UCSD-AML1 (cell line): Measurements from ENCODE around the gene TEX22.

Experiments
- DNase-seq: peaks from one replicate; lab custom pipeline; 2025; ENCODE audit not compliant: unreplicated experiment; lab: John Stamatoyannopoulos, UW

The TEX22 gene

DNA sequence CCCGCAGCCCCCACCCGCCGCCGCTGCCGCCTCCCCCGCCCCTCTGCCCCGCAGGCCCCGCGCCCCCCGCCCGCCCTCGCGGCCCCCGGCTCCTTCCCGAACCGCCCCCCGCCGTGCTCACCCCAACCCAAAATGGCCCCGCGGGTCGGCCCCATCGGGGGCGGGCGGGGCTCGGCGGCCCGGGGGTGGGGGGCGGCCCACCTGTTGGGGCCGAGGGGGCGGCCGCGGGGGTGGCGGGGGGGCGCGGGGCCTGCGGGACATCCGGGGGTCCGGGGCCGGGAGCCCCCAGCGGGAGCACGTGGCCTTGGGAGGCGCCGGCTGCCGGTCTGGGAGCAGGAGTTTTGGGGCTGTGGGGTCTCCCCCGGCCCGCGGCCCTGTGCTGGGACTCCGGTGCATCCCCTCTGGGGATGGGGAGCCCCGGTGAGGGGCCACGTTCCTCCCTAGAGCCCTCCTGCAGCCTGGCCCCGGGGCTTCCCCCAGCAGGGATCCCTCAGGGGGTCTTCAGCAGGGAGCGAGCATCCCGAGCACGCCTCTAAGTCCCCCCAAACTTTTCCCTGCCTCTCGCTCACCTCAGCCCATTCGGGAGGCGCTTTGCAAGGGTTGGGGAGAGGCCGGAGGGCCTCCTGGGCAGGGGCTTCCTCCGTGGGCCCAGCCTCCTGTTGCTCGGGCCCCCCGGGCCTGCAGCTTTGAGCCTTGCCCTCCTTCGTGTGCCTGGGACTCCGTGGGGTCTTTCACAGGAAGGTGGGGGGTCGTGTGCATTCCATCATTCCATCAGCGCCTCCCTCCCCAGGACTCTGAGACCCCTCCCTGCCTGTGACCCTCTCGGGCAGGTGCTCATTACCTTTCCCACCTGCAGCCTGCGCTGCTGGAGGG lies 22.0 kb downstream of the TEX22 start:
- DNase-seq: no peak

DNA sequence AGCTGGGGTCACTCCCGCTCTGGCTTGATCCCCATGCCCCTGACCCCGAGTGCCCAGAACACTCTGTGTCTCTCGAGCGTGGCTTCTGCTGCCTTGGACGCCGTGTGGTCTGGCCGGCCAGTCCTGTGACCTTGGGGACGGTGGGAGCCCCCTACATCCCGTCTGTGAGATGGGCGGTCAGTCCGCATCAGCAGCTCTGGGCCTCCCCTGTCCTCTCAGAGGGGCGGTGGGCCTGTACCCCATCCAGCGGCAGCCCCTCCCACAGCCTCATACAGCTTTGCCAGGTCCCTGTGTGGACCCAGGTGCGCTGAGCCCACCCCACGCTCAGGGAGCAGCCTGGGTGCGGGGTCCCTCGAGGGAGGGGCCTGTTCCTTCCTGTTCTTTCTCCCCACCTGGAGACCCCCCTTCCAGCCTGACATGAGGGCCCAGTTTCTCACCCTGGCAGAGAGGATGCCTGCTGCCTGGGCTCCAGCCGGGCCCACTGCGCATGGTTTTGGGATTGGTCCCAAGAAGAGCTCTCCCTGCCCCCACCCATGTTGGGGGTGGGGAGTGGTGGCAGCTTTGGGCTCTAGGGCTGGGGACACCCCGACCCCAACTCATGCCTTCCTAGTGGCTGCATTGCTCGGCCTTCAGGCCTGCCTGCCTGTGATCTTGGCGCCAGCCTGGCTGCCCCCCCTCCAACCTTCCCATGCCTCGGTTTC lies 22.8 kb downstream of the TEX22 start:
- no peak for DNase-seq

DNA sequence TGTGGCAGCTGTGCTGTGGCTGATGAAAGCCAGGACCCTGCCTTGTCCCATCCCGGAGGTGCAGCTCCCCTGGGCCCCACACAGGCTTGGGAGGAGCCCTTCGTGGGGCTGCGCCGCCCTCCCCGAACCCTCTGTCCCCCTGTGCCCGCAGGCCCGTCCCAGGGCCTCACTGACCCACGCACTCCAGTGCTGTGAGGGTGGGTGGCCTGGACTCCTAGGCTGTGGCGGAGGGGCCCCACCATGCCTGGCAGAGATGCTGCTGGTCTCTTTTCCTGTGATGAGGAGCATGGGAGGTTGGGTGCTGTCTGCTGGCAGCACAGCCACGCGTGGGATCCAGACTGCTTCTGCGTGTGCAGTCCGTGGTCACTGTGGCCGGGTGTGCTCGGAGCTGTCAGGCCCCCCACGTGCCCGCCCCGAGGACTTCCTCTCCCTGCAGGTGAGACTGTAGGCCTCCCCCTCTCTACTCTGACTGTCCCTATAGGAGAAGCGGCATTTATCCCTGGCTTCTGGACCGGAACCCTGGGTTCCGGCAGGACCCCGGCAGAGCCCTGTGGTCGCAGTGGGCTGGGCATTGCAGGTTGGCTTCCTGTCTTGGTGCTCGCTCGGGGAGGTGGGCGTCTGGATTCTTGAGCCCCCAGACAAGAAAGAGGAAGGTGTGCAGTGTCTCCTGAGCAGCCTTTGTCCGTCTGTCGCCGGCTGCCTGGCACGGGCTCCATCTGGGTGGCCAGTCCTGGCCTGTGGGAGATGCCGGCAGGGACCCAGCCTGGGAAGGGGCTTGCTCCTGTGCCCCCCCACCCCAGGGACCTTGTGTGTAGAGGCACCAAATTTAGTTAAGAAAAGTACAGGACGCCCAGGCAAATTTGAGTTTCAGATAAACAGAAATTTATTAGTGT lies 23.6 kb downstream of the TEX22 start:
- DNase-seq: no peak

DNA sequence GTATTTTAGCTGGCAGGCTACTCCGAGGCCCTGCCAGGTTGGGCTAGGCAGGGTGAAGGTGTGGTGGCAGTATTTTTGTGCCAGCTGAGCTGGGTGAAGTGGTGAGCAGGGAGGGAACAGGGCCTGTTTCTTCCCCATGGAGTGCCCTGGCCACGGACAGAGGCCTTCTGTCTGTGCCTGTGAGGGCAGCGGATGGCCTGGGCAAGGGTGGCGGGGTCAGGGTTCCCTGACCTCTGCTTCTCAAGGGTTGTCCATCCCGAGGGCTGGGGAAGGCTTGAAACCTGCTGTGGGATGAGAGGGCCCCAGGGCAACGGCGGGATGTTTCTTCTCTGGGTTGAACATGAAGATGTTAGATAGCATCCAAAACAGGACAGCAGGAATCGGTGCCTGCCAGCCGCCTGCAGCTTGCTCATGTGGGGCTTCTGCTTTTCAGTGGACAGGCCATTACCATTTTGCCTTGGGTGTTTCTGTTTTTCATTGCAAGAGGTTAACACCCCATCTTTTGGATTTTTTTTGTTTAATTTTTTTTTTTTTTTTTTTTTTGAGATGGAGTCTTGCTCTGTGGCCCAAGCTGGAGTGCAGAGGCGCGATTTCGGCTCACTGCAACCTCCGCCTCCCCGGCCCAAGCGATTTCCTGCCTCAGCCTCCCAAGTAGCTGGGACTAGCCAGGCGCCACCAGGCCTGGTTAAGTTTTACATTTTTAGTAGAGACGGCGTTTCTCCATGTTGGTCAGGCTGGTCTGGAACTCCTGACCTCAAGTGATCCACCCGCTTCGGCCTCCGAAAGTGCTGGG lies 24.6 kb downstream of the TEX22 start:
- no peak for DNase-seq

DNA sequence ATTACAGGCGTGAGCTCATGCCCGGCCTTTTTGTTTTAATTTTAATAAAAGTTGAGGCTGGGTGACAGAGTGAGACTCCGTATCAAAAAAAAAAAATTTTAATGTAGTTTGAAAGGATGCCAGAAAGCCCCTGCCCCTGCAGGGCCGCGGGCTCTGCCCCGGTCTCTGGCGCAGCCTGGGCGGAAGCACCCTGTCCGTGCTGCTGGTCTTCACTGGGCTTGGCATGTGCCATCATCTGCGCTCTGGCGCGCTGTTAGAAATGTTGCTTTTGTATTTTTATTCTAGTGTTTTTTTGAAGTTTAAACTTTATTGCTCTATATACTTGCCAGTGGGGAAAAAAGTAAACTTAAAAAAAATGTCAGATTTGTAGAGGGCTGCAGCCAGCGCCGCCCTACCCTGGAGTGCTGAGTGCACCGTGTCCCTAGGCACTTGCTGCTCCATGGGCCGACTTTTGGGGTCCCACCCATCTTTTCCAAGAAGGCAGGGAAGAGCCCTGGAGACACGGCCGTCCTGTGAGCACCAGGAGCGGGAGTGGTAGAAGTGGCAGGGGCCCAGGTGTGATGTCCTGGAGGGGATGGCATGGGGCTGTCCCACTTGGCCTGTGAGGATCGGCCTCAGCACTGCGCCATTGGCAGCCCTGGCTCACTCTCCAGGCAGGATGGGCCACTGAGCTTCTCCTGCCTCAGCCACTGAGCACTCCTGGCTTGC lies 25.3 kb downstream of the TEX22 start:
- DNase-seq: no peak

DNA sequence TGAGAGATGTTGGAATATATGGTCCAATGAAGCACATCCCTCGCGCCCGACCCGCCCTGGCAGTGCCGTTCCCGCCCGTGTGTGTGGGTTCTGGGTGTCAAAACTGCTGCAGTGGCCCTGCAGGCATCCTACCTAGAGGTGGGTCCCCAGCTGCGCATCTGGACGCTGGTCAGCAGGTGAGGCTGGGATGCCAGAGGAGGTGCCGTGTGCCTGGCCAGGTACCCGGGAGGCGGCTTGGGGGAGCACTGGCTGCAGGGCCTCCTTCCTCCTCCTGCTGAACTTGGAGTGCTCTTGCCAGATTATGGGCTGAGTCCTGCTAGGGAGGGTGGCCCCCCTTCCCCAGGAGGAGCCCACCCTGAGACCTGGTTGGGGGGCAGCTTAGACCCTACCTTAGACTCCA lies 26.5 kb downstream of the TEX22 start:
- no peak for DNase-seq

DNA sequence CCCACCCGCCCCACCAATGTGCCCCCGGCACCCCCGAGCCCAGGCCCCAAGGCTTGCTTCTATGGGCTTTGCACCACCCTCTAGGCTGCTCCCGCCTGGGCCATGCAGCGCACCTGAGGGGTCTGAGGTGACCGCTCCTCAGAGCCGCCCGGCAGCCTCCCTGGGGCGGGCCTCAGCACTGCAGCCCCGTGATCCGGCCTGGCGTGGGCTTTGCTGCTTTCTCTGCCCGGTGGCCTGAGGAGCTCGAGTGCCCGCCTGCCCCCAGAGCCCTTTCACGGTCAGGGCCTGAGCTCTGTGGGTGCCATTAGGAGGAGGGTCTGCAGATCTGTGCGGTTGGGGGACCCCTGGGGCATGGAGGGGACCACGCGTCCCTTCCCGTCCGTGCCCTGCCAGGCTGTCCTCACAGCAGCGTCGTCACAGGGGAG lies 27.5 kb downstream of the TEX22 start:
- DNase-seq: no peak

DNA sequence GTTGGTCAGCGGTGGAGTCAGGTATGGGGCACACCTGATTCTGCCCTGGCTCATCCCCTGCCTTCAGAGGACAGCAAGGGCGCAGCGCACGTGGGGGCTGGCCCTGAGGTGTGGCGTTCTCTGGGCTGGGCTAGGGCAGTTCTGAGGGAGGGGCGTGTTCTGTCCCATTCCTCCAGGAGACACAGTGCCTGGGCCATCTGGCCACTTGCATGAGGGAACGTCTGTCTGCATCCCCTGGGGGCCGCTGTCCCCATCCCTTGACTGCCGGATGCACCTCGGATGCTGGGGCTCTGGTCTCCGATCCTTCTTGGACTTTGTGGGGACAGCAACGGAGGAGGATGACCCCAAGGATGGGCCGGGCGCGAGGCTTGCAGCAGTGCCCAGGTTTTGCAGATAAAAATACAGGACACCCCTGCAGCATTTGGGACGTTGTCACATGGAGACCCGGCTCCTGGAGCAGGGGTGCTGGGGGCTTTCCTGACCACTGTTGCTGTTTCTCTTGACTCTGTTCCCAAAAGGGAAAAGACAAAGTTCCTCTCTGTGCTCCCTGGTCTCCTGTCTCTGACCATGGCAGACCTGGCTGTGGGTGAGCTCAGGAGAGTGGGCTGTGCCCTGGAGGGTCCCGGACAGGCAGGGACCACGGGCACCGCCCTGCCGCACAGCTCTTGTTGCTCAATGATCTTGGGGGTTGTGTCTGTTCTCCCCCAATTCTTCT lies 28.2 kb downstream of the TEX22 start:
- DNase-seq: no peak

DNA sequence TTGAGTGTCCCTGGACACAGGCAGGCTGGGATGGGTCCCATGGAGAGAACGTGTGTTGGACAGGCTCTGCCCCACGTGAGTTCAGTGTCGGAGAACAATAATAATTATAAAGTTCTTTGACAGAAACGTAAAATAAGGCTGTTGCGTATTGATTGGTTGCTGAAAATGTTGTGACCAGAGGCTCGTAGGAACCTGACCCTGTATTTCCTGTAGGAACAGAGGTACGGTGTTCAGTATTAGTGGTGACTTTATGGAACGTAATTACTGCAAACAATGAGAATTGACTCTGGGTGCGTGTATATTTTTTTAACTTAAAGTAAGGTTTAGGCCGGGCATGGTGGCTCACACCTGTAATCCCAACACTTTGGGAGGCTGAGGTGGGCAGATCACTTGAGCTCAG lies 29.1 kb downstream of the TEX22 start:
- no peak for DNase-seq

DNA sequence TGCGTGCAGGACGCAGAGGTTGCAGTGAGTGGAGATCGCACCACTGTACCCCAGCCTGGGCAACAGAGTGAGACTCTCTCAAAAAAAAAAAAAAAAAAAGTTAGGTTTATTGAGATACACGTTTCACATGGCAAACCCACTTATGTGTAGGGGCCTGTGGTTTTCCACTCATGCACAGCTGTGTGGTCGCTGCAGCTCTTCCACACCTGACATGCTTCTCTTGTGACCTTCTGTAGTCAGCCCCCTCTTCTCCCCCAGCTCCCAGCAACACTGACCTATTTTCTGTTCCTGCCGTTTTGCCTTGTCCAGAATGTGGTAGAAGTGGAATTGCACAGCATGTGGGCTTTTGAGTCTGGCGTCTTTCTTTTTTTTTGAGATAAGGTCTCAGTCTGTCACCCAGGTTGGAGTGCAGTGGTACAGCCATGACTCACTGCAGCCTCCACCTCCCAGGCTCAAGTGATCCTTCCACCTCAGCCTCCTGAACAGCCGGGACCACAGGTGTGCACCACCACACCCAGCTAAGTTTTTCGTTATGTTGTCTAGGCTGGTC lies 29.7 kb downstream of the TEX22 start:
- DNase-seq: no peak

DNA sequence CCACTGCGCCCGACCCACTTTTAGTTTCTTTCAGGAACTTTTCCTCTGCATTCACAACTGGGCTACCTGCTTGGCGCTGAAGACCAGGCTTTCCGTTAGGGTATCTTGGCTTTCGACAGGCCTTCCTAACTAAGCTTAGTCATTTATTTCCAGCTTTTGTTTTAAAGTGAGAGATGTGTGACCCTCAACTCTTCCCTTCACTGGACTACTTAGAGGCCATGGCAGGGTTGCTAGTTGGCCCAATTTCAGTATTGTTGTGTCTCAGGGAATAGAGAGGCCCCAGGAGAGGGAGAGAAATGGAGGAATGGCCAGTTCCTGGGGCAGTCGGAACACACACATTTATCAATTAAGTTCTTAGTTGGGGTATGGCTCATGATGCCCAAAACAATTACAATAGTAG lies 31.7 kb downstream of the TEX22 start:
- no peak for DNase-seq

DNA sequence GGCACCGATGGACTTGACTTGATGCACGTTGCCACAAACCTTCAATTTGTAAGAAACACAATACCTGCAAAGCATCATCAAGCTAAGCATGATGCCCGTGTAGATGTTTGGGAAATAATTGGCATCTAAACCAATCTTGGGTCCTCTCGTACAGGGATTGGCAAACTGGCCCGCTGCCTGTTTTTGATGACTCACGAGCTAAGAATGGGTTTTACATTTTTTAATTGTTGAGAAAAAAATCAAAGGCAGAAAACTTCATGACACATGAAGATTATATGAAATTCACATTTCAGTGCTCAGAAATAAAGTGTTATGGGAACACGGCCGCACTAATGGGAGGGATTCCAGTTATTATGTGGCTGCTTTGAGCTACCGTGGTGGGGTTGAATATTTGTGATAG lies 32.2 kb downstream of the TEX22 start:
- no peak for DNase-seq

DNA sequence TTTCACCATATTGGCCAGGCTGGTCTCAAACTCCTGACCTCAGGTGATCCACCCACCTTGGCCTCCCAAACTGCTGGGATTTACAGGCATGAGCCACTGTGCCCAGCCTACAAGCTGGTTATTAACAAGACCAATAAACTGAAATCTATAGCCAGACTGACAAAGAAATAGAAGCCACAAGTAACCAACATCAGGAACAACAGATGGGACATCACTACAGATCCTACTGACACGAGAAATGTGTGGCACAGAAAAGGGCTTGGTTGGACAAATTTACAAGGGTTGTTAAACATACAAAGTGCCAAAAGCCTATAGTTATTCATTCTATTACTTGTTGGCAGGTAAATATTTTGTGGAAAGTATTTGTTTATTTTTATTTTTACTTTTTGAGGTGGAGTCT lies 32.9 kb downstream of the TEX22 start:
- no peak for DNase-seq

DNA sequence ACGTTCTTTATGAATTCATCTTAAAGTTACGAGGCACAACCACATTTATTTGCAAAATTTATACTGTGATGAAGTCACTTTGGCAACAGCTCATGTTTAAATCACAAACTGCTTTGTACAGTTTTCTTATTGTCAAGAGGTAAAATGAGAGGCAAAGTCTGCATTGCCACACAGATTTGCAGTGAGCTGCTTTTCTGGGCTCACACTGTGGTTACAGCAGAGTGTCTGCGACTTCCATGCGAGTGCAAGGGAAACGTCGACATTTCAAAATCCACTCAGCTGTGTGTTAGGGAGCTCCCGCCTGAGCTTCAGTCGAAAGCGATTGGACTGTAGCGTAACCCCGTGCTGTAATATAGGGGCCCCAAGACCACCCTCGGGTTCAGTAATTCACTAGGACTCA lies 34.3 kb downstream of the TEX22 start:
- DNase-seq: no peak

DNA sequence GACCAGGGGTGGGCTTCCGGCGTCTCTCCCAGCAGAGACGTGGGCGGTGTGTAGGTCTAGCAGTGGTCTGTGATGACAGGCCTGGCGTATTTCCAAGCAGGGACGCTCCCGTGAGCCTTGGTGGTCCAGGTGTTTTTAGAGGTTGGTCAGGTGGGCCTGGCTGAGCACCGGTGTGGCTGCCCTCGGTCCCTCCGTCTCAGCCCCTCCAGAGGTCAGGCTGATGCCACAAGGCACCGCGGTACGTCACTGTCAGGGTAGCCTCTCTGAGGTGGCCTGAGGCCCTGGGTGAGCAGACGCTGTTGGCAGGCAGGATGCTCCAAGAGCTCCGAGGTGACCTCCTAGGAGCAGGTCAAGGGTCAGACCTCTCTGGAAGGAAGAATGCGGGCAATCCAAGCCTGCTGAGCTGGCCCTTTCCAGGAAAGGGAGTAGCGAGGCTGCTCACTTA lies 34.8 kb downstream of the TEX22 start:
- no peak for DNase-seq

DNA sequence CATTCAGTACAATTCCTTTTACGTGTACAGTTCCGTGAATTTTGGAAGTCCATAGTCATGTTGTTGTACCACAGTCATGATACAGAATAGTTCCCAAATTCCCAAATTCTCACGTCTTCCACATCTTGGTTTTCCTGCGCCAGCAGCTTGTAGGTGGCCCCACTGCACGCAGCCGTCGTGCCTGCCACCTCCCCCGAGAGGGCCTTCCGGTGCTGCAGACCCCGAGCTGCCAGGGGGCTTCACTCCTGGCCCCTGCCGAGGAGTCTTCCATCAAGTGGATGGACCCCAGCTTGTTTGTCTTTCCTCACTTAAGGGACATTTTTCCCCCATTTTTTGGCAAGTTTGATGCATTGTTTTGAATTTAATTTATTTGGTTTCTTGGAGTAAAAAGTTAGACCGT lies 38.1 kb downstream of the TEX22 start:
- no peak for DNase-seq

DNA sequence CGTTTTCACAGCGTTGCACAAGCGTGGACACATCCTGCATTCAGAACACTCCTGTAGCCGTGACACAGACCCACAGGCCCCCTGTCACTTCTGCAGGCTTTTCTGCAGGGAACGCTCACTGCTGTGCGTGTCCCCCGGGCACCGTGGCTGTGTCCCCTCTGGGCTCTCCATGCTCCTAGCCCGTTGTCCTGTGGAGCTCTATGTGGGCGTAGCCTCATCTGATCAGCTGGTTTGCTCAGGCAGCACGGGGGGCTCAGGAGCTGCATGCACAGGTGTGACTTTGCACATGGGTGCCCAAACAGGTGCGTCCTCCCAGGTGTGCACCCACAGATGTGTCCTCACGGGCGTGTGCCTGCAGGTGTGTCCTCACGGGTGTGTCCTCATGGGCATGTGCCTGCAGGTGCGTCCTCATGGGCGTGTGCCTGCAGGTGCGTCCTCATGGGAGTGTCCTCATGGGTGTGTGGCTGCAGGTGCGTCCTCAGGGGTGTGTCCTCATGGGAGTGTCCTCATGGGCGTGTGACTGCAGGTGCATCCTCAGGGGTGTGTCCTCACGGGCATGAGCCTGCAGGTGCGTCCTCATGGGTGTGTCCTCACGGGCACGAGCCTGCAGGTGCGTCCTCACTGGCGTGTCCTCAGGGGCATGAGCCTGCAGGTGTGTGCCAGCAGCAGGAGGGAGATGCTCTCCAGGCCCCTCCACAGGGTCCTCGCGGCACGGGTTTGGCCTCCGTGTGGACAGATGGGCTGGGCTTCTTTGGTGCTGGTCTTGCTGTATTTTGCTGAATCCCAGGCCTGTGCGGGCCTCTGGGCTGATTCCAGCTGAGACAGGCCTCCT lies 38.8 kb downstream of the TEX22 start:
- DNase-seq: no peak
